Left lung (tissue), 10 donors: ENCODE results near the gene RTCA. TPM values are rescaled to one million over a fixed set of nuclear protein-coding genes. Genes with fewer than 3 reads are reported as not detected.
"Not testable (repeated sequence)": the region's sequence is repeated elsewhere in the genome, so short reads cannot be mapped to it uniquely, and the experiment has no call there.

Experiments
- ATAC-seq: fragments of 200-7000 bp; cut with Tn5 transposase; one replicate; pipeline ENCODE4 v1.9.1; 2020; ENCODE audit warnings: moderate library complexity
- DNase-seq, 4 donors: peaks; one replicate each; pipeline ENCODE4 v3.0.0-alpha.2; 2013 to 2020
- H3K27ac ChIP-seq, 2 donors: fragments of 200-600 bp; sonication (generic) in 1 of 2; one replicate each; pipeline versions ENCODE4 v1.5.0 to v1.8.0; 2020 to 2021
- H3K27me3 ChIP-seq, 2 donors: fragments of 200-600 bp; sonication (generic) in 1 of 2; one replicate each; pipeline versions ENCODE4 v1.5.0 to v1.8.0; 2020 to 2021
- H3K36me3 ChIP-seq, 2 donors: fragments of 200-600 bp; sonication (generic) in 1 of 2; one replicate each; pipeline versions ENCODE4 v1.5.0 to v1.8.0; 2020 to 2021
- H3K4me1 ChIP-seq, 2 donors: fragments of 200-600 bp; one replicate each; pipeline ENCODE4 v1.8.0; 2021
- H3K4me3 ChIP-seq, 2 donors: fragments of 200-600 bp; sonication (generic) in 1 of 2; one replicate each; pipeline versions ENCODE4 v1.5.0 to v1.8.0; 2020 to 2021; ENCODE audit warnings: mild to moderate bottlenecking in 1 of 2
- H3K9me3 ChIP-seq, 2 donors: fragments of 200-600 bp; sonication (generic) in 1 of 2; one replicate each; pipeline versions ENCODE4 v1.5.0 to v1.8.0; 2020 to 2021
- CTCF ChIP-seq, 2 donors: fragments of 200-600 bp; sonication (generic) in 1 of 2; IDR thresholded peaks; one replicate each; pipeline versions ENCODE4 v1.5.0 to v1.8.0; 2021; ENCODE audit warnings: antibody characterized with exemption in 2 of 2
- intact Hi-C, 2 donors: fragments of 100-400 bp; cut with DNase I; formaldehyde crosslinking; loops; one replicate each; pipeline versions ENCODE4 v1.11.2 to v1.14.2; 2022
- polyA plus RNA-seq, 6 donors: library from polyadenylated mRNA; unstranded; fragments of 120-200 nt; gene quantifications; one replicate each; pipeline ENCODE4 v1.2.1, GENCODE V29; 2013; ENCODE audit not compliant: insufficient read length in 6 of 6
- total RNA-seq, 2 donors: library from RNA; stranded (reverse); fragmentation: NEBNext Ultra II Directional; extraction: Animal tissue kit (Norgen Biotek cat#: 25700); gene quantifications; one replicate each; pipeline ENCODE4 v1.2.1, GENCODE V29; 2021
- donor health status: DM: no; HTN: yes; CAD: no.
- donor health status: DM: no; HTN: no; CAD: no.

Gene RTCA
- total and polyA plus RNA-seq, 8 donors, result 26.7 to 38.7 (median 31.3) TPM

- H3K4me3 ChIP-seq, result no peak overlapping the region
- TF ChIP-seq CTCF (IDR thresholded peaks at IDR 0.05), result no peak
- intact Hi-C loops, result no loop called here
- H3K36me3 ChIP-seq, result peaks cover 0 to 27% of the 10 kb centered on the region in 2 donors
- no peaks in the 10 kb centered on the region for H3K9me3 ChIP-seq
- DNase-seq, result no peak
- no peak for ATAC-seq
- H3K27ac ChIP-seq, result no peak overlapping the region
- H3K4me1 ChIP-seq, result no peaks in the 10 kb centered on the region
- H3K27me3 ChIP-seq, result no peaks in the 10 kb centered on the region
Observed at GRCh38 chr1:100296140-100296539, 30.1 kb downstream of the RTCA start.

GRCh38 chr1:100296997-100297396 lies 31.0 kb downstream of the RTCA start:
- H3K4me3 ChIP-seq, H3K9me3 ChIP-seq, ATAC-seq, H3K27ac ChIP-seq, DNase-seq, H3K27me3 ChIP-seq, H3K4me1 ChIP-seq, intact Hi-C loops: not testable (repeated sequence)
- peaks cover 0 to 18% of the 10 kb centered on the region in 2 donors for H3K36me3 ChIP-seq

GRCh38 chr1:100298512-100298911 lies 32.5 kb downstream of the RTCA start:
- DNase-seq (no peak), ATAC-seq (no peak)
- intact Hi-C loops, result no loop called here
- TF ChIP-seq CTCF (IDR thresholded peaks at IDR 0.05), result no peak
- H3K36me3 ChIP-seq, result peaks cover 0 to 6% of the 10 kb centered on the region in 2 donors
- H3K27ac ChIP-seq, result no peak overlapping the region
- no peaks in the 10 kb centered on the region for H3K9me3 ChIP-seq
- no peak overlapping the region for H3K4me3 ChIP-seq
- H3K27me3 ChIP-seq, result no peaks in the 10 kb centered on the region
- no peaks in the 10 kb centered on the region for H3K4me1 ChIP-seq

GRCh38 chr1:100299521-100300222 lies 33.7 kb downstream of the RTCA start:
- Histone ChIP-seq H3K27me3 (no peaks in the 10 kb centered on the region), H3K4me1 (no peaks in the 10 kb centered on the region), H3K36me3 (no peaks in the 10 kb centered on the region), H3K27ac (no peak overlapping the region), H3K4me3 (no peak overlapping the region), H3K9me3 (no peaks in the 10 kb centered on the region)
- TF ChIP-seq CTCF (IDR thresholded peaks at IDR 0.05), result no peak
- intact Hi-C loops, result no loop called here
- DNase-seq, result no peak
- ATAC-seq, result no peak

- ATAC-seq (no peak), DNase-seq (no peak)
- H3K27me3 ChIP-seq, result no peaks in the 10 kb centered on the region
- H3K27ac ChIP-seq, result no peak overlapping the region
- no peak for TF ChIP-seq CTCF (IDR thresholded peaks at IDR 0.05)
- intact Hi-C loops, result no loop called here
- H3K9me3 ChIP-seq, result no peaks in the 10 kb centered on the region
- no peaks in the 10 kb centered on the region for H3K36me3 ChIP-seq
- H3K4me3 ChIP-seq, result no peak overlapping the region
- no peaks in the 10 kb centered on the region for H3K4me1 ChIP-seq
Observed at GRCh38 chr1:100300691-100301090, 34.7 kb downstream of the RTCA start.

GRCh38 chr1:100302739-100303138 lies 36.7 kb downstream of the RTCA start:
- H3K27me3 ChIP-seq, result no peaks in the 10 kb centered on the region
- ATAC-seq (no peak), DNase-seq (no peak)
- no peak overlapping the region for H3K27ac ChIP-seq
- intact Hi-C loops, result no loop called here
- no peak overlapping the region for H3K4me3 ChIP-seq
- H3K36me3 ChIP-seq, result no peaks in the 10 kb centered on the region
- H3K4me1 ChIP-seq, result no peaks in the 10 kb centered on the region
- H3K9me3 ChIP-seq, result no peaks in the 10 kb centered on the region
- TF ChIP-seq CTCF (IDR thresholded peaks at IDR 0.05), result no peak
